WTC11 (cell line): ENCODE results near the gene MYO15B. TPM values are rescaled to one million over a fixed set of nuclear protein-coding genes. Genes with fewer than 3 reads are reported as not detected.

ENCODE experiments used
- ATAC-seq: fragments of 200-7000 bp; cut with Tn5 transposase; 2 replicates; pipeline ENCODE4 v1.10.0; 2021; ENCODE audit warnings: mild to moderate bottlenecking, moderate library complexity
- CTCF ChIA-PET: fragments of 300-600 bp; sonication (Branson Sonifier 250); formaldehyde crosslinking; loops from one replicate; lab custom pipeline; 2021; ENCODE audit warnings: antibody characterized with exemption; lab: Charles Lee
- POLR2A ChIA-PET: fragments of 350-600 bp; sonication (Branson Sonifier 250); formaldehyde crosslinking; loops from one replicate; lab custom pipeline; 2021; ENCODE audit warnings: antibody characterized with exemption; lab: Charles Lee
- DNase-seq: peaks from one replicate; pipeline ENCODE4 v3.0.0; 2021; ENCODE audit warnings: low spot score
- H3K27ac Mint-ChIP-seq: 2 replicates; pipeline ENCODE4 v1.8.0; 2021; ENCODE audit warnings: mixed read lengths
- H3K27me3 Mint-ChIP-seq: 2 replicates; pipeline ENCODE4 v1.8.0; 2021; ENCODE audit warnings: low read depth, mild to moderate bottlenecking, moderate library complexity, mixed read lengths
- H3K36me3 Mint-ChIP-seq: 2 replicates; pipeline ENCODE4 v1.8.0; 2021; ENCODE audit warnings: mixed read lengths
- H3K4me1 Mint-ChIP-seq: 2 replicates; pipeline ENCODE4 v1.8.0; 2022; ENCODE audit warnings: mixed read lengths
- H3K4me3 Mint-ChIP-seq: 2 replicates; pipeline ENCODE4 v1.8.0; 2021; ENCODE audit warnings: mild to moderate bottlenecking, moderate library complexity, mixed read lengths
- H3K9me3 Mint-ChIP-seq: 2 replicates; pipeline ENCODE4 v1.8.0; 2021; ENCODE audit warnings: mixed read lengths
- ATF3 ChIP-seq: sonication (generic); formaldehyde crosslinking; conservative IDR thresholded peaks from 2 replicates; pipeline ENCODE4 v1.8.1; 2022; ENCODE audit warnings: mild to moderate bottlenecking, missing genetic modification reagents
- GTF2I ChIP-seq: fragments of 250-450 bp; sonication (Bioruptor Pico); conservative IDR thresholded peaks from 2 replicates; pipeline ENCODE4 v1.4.0; 2021; ENCODE audit warnings: mild to moderate bottlenecking
- KAT7 ChIP-seq: sonication (generic); formaldehyde crosslinking; IDR thresholded peaks from 2 replicates; pipeline ENCODE4 v1.8.1; 2023; ENCODE audit warnings: missing genetic modification reagents, mild to moderate bottlenecking, borderline replicate concordance
- NFATC4 ChIP-seq: fragments of 250-450 bp; sonication (Bioruptor Pico); IDR thresholded peaks from 2 replicates; pipeline ENCODE4 v1.9.0; 2021; ENCODE audit warnings: mild to moderate bottlenecking
- NR1H2 ChIP-seq: sonication (generic); formaldehyde crosslinking; IDR thresholded peaks from 2 replicates; pipeline ENCODE4 v1.9.0; 2021; ENCODE audit warnings: mild to moderate bottlenecking, moderate library complexity, missing genetic modification reagents
- NR3C1 ChIP-seq: sonication (generic); formaldehyde crosslinking; conservative IDR thresholded peaks from 2 replicates; pipeline ENCODE4 v1.8.1; 2023; ENCODE audit warnings: low read depth, mild to moderate bottlenecking, missing genetic modification reagents
- PRRX2 ChIP-seq: fragments of 250-450 bp; sonication (Bioruptor Pico); IDR thresholded peaks from 2 replicates; pipeline ENCODE4 v1.8.0; 2021; ENCODE audit warnings: mild to moderate bottlenecking
- SMAD4 ChIP-seq: sonication (generic); formaldehyde crosslinking; IDR thresholded peaks from 2 replicates; pipeline ENCODE4 v1.8.0; 2022; ENCODE audit warnings: mild to moderate bottlenecking, missing genetic modification reagents
- TP53 ChIP-seq: sonication (generic); formaldehyde crosslinking; IDR thresholded peaks from 2 replicates; pipeline ENCODE4 v1.8.1; 2023; ENCODE audit warnings: mild to moderate bottlenecking, missing genetic modification reagents
- ZNF121 ChIP-seq: sonication (generic); formaldehyde crosslinking; IDR thresholded peaks from 2 replicates; pipeline ENCODE4 v1.8.0; 2023; ENCODE audit warnings: missing genetic modification reagents
- ZNF219 ChIP-seq: sonication (generic); formaldehyde crosslinking; IDR thresholded peaks from 2 replicates; pipeline ENCODE4 v1.8.0; 2023; ENCODE audit warnings: missing genetic modification reagents, mild to moderate bottlenecking, borderline replicate concordance
- ZNF263 ChIP-seq: sonication (generic); formaldehyde crosslinking; IDR thresholded peaks from 2 replicates; pipeline ENCODE4 v1.8.1; 2022; ENCODE audit warnings: low read depth, mild to moderate bottlenecking, moderate library complexity, missing genetic modification reagents
- ZNF416 ChIP-seq: fragments of 250-450 bp; sonication (Bioruptor Pico); IDR thresholded peaks from 2 replicates; pipeline ENCODE4 v1.9.0; 2021; ENCODE audit warnings: mild to moderate bottlenecking, inconsistent platforms
- total RNA-seq: library from RNA; stranded (reverse); gene quantifications from 3 replicates; pipeline ENCODE4 v1.2.3, GENCODE V29; 2021
- TF ChIP-seq, protein P1 (sequence below): sonication (generic); formaldehyde crosslinking; IDR thresholded peaks from 2 replicates; pipeline ENCODE4 v1.8.1; 2022; ENCODE audit warnings: mild to moderate bottlenecking, missing genetic modification reagents, moderate library complexity, borderline replicate concordance
- TF ChIP-seq, protein P2 (sequence below): sonication (generic); formaldehyde crosslinking; IDR thresholded peaks from 2 replicates; pipeline ENCODE4 v1.8.1; 2023; ENCODE audit warnings: mild to moderate bottlenecking, moderate library complexity, missing genetic modification reagents

The MYO15B gene
- total RNA-seq, 1 experiment from 2014 or later, result 35.6 TPM

GRCh38 chr17:75612906-75613626, 25.5 kb downstream of the MYO15B start (continued):
- TF ChIP-seq, protein P1, sequence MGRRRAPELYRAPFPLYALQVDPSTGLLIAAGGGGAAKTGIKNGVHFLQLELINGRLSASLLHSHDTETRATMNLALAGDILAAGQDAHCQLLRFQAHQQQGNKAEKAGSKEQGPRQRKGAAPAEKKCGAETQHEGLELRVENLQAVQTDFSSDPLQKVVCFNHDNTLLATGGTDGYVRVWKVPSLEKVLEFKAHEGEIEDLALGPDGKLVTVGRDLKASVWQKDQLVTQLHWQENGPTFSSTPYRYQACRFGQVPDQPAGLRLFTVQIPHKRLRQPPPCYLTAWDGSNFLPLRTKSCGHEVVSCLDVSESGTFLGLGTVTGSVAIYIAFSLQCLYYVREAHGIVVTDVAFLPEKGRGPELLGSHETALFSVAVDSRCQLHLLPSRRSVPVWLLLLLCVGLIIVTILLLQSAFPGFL (CRISPR knock-in tag), result no peak
- TF ChIP-seq SMAD4 (CRISPR knock-in tag), result no peak
- TF ChIP-seq, all 79 proteins: peak for 0

- H3K27me3 Mint-ChIP-seq, result no peaks in the 10 kb centered on the region
- H3K4me1 Mint-ChIP-seq, result no peaks in the 10 kb centered on the region
- TF ChIP-seq PRRX2, result no peak
- 0 out of 2 replicates have a peak, but pooled peaks have one; percentile 21 for TF ChIP-seq ZNF121 (CRISPR knock-in tag)
- CTCF ChIA-PET, result interaction anchor here (0.8 to 19.0 kb wide), 18 partner anchors 9 to 216 kb away, joined by 3 to 304 read pairs (median 6); partner anchors contain the start of genes SMIM5 and TSEN54
- no peak overlapping the region for H3K4me3 Mint-ChIP-seq
- H3K36me3 Mint-ChIP-seq, result no peaks in the 10 kb centered on the region
- ATAC-seq (peak; percentile 77), DNase-seq (peak; percentile 65)
- no peaks in the 10 kb centered on the region for H3K9me3 Mint-ChIP-seq
- POLR2A ChIA-PET, result no interaction called here
- no peak overlapping the region for H3K27ac Mint-ChIP-seq
Observed at GRCh38 chr17:75614006-75614405, 26.4 kb downstream of the MYO15B start.

DNA sequence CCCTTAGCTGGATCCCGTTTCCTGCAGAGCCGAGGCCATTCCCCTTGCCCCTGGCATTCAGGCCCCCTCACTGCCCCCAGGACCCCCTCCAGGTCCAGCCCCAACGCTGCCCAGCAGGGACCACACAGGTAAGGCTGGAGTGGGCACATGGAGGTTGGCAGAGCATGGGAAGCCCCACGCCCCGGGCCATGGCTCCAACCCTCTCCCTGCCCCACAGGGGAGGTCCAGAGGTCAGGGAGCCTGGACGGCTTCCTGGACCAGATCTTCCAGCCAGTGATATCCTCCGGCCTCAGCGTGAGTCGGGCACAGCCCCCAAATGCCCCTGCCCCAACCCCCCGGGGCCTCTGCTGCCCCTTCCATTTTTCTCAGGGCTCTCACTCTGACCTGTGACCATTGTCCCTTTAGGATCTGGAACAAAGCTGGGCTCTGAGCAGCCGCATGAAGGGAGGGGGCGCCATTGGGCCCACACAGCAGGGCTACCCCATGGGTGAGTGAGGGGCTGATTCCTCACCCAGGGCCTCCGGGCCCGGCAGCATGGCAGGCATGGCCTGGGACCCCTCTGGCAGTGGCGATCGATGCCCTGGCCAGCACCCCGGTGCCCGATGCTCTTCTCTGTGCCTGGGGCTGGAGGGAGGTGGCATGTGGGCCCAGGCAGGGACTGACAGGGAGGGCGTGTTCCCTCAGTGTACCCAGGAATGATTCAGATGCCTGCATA, 27.1 kb downstream of the MYO15B start:
- TF ChIP-seq NFATC4 (CRISPR knock-in tag) (no peak), ZNF416 (CRISPR knock-in tag) (no peak), NR3C1 (CRISPR knock-in tag) (no peak), GTF2I (CRISPR knock-in tag) (no peak), ZNF219 (CRISPR knock-in tag) (no peak), NR1H2 (no peak), ATF3 (CRISPR knock-in tag) (no peak)
- TF ChIP-seq, protein P2, sequence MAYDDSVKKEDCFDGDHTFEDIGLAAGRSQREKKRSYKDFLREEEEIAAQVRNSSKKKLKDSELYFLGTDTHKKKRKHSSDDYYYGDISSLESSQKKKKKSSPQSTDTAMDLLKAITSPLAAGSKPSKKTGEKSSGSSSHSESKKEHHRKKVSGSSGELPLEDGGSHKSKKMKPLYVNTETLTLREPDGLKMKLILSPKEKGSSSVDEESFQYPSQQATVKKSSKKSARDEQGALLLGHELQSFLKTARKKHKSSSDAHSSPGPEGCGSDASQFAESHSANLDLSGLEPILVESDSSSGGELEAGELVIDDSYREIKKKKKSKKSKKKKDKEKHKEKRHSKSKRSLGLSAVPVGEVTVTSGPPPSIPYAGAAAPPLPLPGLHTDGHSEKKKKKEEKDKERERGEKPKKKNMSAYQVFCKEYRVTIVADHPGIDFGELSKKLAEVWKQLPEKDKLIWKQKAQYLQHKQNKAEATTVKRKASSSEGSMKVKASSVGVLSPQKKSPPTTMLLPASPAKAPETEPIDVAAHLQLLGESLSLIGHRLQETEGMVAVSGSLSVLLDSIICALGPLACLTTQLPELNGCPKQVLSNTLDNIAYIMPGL, result no peak
- ChIA-PET CTCF (interaction anchor here (0.6 to 19.0 kb wide), 18 partner anchors 10 to 421 kb away, joined by 3 to 304 read pairs (median 6); partner anchors contain the start of genes SMIM5 and TSEN54), POLR2A (interaction anchor here (0.5 kb wide), 1 partner anchor 196 kb away, joined by 3 read pairs; no protein-coding TSS in a partner anchor)
- Mint-ChIP-seq H3K36me3 (no peaks in the 10 kb centered on the region), H3K9me3 (no peaks in the 10 kb centered on the region), H3K27me3 (no peaks in the 10 kb centered on the region), H3K4me1 (no peaks in the 10 kb centered on the region), H3K4me3 (no peak overlapping the region), H3K27ac (no peak overlapping the region)
- DNase-seq (no peak), ATAC-seq (peak; percentile 17; the same call in 1 of the 2 replicates)

GRCh38 chr17:75615301-75615700, 27.7 kb downstream of the MYO15B start:
- Mint-ChIP-seq H3K27ac (no peak overlapping the region), H3K4me1 (no peaks in the 10 kb centered on the region), H3K4me3 (no peak overlapping the region), H3K9me3 (no peaks in the 10 kb centered on the region), H3K27me3 (no peaks in the 10 kb centered on the region), H3K36me3 (no peaks in the 10 kb centered on the region)
- ATAC-seq (no peak), DNase-seq (no peak)
- TF ChIP-seq KAT7 (CRISPR knock-in tag) (no peak), TP53 (no peak), ZNF263 (CRISPR knock-in tag) (0 out of 2 replicates have a peak, but pooled peaks have one; percentile 41)
- ChIA-PET CTCF (interaction anchor here (0.6 to 19.0 kb wide), 14 partner anchors 10 to 421 kb away, joined by 3 to 304 read pairs (median 7); partner anchors contain the start of gene SMIM5), POLR2A (no interaction called here)
